ENCODE data around the gene CABYR.

Gene CABYR, protein sequence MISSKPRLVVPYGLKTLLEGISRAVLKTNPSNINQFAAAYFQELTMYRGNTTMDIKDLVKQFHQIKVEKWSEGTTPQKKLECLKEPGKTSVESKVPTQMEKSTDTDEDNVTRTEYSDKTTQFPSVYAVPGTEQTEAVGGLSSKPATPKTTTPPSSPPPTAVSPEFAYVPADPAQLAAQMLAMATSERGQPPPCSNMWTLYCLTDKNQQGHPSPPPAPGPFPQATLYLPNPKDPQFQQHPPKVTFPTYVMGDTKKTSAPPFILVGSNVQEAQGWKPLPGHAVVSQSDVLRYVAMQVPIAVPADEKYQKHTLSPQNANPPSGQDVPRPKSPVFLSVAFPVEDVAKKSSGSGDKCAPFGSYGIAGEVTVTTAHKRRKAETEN

DNA sequence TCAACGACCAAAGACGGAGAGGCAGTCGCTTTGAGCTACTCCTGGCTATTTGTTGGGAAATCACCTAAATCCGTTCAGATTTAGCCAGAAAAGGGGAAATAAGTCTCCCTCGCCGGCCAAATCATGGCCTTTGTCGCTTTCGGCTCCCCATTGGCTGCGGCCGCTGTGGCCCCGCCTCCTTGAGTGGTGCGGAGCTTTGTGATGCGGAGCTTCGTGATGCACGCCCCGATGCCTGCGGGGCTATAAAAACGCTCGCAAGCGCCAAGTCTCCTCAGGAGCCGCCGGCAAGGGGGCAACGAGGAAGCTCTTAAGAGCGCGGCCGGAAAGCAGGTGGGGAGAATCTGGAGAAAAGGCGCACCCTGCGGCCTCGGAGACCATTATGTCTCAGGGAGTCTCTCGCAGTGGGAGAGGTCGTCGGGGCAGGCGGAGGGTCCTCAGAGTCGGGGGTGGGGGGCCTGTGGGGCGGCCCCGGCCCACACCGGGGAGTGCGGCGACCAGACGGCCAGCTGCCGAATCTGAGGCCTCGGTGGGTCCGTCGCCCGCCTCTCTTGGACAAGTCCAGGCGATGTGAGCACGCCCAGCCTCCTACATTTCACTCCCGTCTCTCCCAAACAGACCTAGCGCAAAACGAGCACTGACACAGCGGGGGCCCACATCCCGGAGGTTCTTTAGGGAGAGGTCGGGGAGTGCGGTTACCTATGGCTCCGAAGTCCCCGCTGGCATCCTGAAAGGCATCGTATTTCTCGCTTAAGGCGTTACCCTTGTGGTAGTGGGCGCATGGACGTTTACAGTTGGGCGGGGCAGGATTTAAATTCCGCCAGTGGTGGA, at the start of gene CABYR:
Gene CABYR, plus strand, starts transcription at position 274 of the 828 bp plus-strand sequence. CDS start 4,053 bp downstream, outside the sequence.
- peak; percentile 69 for DNase-seq

DNA sequence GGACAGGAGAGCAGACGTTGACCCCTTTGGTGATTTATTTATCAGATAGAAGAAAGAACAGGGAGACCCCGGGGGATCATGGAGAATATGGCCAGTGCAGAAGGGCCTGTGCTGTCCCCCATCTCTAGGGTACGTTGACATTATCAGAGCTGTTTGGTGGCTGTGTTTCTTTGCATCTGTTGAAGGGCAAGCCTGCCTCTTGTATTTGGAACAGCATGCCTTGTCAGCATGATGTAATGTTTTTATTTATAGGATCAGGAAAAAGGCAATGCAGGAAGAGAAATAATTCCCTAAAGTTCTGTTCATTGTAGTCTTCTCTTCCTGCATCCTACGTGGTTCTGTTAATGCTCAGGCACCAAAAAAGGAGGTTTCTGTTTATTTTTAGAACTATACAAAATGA, 49.8 kb upstream of the CABYR start:
- no peak for DNase-seq

GRCh38 chr18:24089515-24090337, 49.1 kb upstream of the CABYR start:
- no peak for DNase-seq

DNA sequence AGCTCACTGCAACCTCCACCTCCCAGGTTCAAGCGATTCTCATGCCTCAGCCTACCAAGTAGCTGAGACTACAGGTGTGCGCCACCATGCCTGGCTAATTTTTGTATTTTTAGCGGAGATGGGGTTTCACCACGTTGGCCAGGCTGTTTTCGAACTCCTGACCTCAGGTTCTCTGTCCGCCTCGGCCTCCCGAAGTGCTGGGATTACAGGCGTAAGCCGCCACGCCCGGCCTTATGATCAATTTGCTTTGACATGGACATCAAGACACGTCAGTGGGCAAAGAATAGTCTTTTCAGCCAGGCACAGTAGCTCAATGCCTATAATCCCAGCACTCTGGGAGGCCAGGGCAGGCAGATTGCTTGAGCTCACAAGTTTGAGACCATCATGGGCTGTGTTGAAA, 48.0 kb upstream of the CABYR start:
- DNase-seq: no peak

- no peak for DNase-seq
Measured at GRCh38 chr18:24094561-24094960, 44.3 kb upstream of the CABYR start.

DNA sequence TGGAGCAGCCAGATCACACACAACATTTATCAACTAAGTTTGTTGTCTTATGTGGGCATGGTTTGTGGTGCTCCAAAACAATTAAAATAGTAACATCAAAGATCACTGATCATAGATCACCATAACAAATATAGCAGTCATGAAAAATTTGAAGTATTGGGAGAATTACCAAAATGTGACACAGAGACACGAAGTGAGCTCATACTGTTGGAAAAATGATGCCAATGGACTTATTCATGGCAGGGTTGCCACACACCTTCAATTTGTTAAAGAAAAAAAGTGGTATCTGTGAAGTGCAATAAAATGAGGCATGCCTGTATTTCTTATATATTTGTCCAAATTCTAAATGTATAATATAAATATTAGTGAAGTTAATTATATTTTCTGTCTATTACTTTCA, 42.9 kb upstream of the CABYR start:
- DNase-seq: no peak

DNA sequence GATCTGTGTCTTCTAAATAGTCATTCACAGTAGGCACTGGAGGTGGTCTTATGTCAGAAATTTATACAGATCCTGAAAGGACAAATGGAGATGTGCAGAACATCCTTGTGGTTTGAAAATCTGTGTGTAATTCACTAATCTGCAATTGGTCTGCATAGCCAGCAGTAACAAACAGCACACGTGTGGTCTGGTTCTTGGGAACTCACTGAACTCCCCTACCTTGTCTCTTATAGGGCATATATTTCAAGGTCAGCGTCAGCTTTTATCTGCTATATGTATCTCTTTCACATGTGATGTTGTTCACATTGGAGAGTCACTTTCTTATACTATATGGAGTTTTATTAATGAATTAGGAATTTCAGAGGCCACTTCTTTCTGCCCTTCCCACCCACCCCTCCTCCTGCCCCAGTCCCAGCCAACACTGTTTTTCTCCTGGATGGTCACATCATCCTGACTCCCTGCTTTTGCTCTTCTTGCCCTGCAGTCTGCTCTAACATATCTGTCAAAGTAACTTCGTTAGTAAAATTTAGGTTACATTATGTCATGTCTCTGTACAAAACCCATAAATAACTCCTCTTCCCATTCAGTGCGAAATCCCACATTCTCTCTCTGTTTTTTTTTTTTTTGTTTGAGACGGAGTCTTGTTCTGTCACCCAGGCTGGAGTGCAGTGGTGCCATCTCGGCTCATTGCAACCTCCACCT, 35.4 kb upstream of the CABYR start:
- no peak for DNase-seq

DNA sequence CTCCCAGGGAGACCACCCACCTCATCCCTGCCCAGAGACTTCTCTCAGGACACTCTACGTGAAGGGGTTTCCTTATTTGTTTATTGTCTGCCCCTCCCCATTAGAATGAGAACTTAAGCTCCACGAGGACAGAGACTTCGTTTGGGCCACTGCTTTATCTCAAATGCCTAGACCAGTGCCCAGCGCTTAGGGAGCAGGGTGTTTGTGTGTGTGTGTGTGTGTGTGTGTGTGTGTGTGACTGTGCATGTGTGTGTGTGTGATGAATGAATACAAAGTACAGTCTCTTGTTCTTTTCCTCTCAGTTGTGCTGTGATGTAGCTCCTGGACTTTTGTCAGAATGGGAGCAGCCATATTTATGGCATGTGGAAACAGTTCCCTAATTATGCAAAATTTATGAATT, 34.4 kb upstream of the CABYR start:
- no peak for DNase-seq

GRCh38 chr18:24108641-24109040, 30.2 kb upstream of the CABYR start:
- no peak for DNase-seq

DNA sequence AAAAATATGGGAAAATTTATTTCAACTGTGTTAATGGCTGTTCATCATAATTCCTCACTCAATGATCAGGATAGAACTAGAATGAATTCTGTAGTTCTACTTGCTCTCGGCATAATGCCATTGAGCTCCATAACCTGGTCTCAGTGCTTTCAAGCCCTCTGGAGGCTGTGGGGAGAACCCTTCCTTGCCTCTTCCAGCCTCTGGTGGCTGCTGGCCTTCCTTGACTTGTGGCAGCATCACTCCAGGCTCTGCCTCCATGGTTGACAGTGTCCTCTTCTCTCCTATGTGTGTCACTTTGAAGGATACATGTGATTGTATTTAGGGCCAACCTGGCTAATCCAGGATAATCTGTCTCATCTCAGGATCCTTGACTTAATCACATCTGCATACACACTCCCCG, 26.9 kb upstream of the CABYR start:
- no peak for DNase-seq

DNA sequence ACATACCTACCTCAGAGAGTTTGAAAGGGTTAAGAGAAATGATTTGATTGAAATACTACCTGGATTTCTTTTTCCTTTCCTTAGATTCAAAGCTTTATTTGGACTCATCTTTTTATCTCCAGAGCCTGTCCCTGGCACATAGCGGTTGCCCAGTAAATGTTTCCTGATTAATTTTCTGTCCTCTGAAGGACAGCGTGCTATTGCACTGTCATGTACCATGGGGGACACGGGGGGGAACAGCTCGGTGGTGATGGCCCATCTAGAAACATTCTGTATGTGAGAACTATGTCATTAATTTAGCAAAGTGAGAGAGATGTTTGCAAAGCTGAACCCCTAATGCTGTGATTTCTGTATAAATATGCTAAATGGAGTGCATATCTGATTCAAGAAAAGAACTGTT, 26.4 kb upstream of the CABYR start:
- no peak for DNase-seq

DNA sequence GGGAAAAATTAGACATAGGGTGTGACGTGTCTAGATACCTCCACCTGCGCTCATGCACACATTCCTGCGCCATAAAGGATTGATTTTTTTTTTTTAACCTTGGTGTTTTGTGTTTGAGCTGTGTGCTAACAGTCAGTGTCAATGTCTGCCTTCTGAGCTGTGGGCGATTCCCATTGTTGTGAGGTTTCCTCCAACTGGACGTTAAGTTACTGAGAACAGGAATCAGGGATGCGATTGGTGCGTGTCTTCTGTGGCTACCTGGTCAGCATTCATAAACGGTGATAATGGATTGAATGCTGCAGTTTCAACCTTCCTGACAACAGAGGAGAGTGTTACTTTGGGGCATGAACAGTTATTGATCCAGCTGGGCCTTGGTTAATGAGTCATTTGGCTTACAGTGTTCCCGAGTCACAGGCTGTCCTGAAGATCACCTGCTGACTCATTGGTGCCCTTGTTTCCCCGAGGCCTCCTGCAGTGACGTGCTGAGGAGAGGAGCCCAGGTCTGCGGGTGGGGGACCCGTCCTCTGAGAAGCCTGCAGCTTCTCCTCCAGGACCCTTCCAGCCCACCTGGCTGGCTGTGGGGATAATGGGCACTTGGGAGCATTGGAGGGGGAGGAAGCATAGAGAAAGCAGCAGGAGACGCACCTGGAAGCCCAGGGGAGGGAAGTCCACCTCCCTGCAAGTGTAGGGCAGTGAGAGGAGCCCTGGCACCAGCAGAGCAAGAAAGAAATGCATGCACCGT, 25.8 kb upstream of the CABYR start:
- DNase-seq: peak; percentile 25

DNA sequence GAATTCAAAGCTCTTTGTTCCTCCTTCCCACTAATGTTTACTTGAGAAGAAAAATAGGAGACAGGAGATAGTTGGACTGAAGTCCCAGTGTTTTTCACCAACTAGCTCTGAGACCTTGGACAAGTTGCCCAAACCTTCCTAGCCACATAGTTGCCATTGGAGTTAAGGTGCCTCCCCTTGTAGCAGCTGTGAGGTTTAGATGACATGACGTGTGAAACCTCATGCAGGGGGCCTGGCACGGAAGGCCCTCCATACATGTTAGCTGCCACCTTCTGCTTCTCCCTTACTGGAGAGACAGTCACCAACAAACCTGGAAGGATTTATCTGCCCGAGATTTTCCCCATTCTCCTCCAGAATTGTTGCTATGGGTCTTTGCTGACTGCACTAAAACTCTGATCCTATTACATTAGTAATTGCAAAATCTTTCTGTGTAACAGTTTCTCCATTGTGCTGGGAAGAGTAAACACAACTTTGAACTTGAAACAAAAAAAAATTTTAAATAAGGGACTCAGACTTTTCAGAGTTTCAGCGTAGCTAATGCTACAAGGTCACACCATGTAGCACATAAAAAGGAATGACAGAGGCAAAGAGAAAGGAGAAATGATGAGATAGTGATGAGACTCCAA, 23.8 kb upstream of the CABYR start:
- DNase-seq: peak; percentile 17

DNA sequence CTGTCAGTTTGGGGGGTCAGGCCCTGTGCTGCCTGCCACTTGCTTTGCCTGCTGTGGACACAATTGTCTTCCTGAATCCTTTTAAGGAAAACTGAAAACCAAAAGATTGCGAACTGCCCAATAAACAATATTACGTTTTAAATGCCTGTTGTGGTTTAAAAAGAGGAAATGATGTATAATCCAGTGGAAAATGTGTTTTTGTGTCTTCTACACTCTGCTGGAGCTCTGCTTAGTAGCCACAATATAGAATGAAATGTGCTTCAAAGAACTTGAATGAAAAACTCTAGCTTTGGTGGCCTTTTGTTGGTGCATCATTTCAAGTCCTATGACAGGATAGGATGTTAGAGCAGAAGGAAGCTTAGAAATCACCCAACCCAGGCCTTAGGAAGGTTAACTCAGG, 23.2 kb upstream of the CABYR start:
- DNase-seq: no peak

DNA sequence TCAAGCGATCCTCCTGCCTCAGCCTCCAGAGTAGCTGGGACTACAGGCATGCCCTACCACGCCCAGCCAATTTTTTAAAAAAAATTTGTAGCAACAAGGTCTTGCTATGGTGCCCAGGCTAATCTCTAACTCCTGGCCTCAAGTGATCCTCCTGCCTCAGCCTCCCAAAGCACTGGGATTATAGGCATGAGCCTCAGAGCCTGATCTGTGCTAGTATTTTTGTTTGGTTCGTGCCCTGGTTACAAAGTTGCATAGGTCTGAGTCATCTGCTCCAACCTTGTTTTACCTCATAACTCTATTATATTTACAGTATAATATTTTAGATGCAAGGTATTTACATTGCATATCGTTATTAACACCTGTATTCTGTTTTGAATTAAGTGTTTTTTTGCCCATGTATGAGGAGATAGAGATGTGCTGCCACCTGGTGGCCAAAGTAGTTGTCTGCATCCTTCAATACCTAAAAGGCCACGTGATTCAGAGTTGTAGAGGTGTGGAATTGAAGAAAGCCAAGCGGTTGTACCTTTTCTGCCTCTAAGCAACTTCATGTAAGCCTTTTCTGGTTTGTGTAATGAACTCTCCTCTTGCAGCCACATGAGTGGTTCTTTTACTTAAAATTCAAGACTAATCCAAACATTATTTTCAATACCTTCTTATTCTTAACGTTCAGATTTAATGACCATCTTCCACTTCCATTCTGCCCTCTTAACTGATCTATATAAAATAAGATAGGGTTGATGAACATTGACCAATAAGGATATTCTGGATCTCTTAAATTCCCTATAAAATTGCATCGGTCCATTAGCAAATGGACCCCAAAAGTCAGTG, 19.9 kb upstream of the CABYR start:
- DNase-seq: peak; percentile 80

DNA sequence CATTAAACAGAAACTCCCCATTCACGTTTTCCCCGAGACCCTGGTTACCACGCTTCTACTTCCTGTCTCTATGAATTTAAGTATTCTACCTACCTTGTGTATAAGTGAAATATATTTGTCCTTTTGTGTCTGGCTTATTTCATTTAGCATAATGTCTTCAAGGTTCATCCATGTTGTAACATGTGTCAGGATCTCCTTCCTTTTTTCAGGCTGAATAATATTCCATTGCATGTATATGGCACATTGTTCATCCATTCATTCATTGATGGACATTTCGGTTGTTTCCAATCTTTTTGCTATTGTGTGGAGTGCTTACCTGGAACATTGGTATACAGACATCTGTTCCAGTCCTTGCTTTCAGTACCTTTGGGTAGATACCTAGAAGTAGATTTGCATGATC, 18.2 kb upstream of the CABYR start:
- no peak for DNase-seq

- no peak for DNase-seq
Measured at GRCh38 chr18:24121625-24122024, 17.2 kb upstream of the CABYR start.

DNA sequence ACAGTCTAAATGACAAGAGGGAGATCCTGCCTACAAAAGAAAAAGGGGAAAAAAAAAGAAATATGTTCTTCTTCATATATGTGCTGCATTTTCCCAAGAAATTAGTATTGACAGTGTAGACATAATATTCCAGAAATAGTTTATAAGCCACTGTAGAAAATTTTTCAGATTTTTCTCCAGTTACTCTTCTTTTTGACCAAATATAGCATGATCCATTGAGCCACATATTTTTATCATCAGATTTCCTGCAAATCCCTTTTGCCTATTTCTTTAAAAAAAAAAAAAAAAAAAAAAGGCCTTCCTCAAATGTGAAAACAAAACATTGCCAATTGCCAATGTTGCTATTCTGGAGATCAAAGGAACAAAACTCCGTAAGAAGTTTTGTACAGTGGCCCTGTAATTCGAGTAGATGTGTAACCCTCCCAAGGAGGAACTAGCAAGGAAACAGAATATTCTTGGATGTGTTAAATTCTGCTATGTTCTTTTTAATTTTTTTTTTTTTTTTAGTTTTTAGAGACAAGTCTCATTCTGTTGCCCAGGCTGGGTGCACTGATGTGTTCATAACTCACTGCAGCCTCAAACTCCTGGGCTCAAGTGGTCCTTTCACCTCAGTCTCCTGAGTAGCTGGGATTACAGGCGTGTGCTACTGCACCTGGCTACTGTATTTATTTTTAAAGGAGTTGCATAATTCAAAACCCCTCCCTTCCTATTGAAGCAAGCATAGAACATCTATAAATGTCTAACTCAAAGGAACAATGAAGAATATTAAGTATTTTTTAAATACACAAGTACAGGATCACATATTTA, 12.5 kb upstream of the CABYR start:
- no peak for DNase-seq

DNA sequence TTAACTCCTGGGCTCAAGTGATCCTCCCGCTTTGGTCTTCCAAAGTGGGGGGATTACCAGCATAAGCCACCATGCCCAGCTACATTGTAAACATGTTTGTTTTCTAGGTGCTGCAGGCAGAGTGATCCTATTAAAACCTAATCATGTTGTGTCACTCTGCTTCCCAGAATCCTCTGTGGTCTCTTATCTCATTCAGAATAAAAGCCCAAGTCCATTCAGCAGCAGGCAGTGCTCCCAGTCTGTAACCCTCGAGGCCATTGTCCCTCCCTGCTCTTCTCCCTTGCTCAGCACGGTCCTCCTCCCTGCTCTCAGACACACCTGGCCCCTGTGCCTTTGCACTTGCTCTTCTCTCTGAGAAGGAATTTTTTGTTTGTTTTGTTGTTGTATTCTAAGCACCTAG, 11.1 kb upstream of the CABYR start:
- no peak for DNase-seq

DNA sequence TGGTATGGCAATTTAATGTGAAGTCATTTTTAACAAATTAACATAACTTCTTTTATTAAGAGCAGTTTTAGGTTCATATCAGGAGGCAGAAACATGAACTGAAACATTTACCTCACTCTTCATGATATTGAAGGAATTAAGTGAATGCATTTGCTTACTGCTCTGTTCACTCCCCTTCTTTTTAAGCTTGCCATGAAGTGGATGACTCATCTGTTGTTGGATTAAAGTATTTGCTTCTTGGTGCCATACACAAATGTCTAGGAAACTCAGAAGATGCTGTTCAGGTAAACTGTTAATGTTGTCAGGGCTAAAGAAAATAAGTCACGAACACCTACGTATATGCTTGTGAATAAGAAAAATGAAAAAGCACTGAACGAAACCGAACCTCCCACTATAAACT, 10.2 kb upstream of the CABYR start:
- DNase-seq: no peak
